Measurements from ENCODE around the gene PDE6A.

Gene PDE6A

DNA sequence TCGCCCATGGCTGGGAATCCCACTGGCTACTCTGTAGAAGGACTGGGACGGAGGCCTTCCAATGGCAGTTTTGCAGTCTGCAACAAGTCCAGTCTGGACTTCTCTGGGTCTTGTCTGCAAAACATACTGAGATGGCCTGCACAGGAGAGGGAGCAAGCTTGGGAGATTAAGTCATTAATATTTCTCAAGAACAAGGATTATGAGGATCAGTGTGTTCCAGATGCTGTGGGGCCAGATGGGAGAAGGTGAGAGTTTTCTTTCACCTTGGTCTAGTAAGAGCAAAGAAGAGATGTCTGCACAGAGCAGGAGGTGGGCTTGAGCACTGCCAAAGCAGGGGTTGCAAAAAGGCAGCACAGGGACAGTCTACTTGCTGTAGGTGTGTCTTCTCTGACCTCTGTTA is at the start of gene PDE6A:
Gene PDE6A (minus strand): TSS at position 128 of the 400 bp plus-strand sequence. CDS start 120 bp downstream, at position 8.
- no peak for DNase-seq (ENCODE audit: low read depth)

DNA sequence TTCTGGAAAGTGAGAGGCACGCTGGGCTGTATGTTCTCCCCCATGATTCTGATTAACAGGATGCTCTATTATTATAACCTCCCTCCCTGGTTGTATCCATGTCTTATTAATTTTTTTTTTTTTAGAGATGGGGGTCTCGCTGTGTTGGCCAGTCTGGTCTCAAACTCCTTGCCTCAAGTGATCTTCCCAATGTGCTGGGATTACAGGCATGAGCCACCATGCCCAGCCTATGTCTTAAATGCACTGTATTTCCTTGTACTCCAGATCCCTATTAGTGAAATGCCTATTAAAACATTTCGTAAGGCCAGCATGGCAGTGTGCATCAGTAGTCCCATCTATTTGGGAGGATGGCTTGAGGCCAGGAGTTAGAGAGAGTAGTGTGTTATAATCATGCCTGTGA is 48.9 kb upstream of the PDE6A start:
- DNase-seq (ENCODE audit: low read depth): no peak

DNA sequence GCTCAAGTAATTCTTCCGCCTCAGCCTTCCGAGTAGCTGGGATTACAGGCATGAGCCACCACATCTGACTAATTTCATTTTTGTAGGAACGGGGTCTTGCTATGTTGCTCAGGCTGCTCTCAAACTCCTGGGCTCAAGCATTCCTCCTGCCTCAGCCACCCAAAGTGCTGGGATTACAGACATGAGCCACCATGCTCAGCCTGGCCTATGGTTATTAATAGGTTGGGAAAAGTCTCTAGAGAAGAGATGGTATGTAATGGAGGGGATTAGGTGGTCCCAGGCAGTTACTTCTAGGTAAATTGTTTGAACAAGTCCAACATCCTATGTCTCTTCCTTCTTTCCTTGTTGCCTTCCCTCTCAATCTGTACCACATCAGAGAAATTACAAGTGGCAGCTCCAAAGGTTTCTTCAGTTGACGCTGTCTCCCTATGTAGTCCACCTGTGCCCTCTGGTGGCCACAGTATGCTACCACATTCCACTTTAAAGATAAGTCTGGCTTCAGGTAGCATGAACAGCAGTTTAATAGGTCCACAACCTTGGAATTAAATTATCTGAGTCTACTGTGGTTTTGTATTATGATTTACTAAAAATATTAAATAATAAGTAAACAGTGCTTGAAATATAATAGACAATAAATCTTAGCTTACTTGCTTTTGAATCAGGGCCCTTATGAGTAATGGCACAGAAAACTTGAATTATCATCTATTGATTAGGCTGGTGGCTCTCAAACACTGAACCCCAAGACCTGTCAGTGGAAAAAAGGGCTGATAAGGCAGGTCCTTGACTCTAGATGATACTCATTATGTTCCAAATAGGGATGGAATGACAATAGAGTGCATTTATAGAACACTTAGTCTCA is 46.2 kb upstream of the PDE6A start:
- DNase-seq (ENCODE audit: low read depth): peak; percentile 37

- DNase-seq (ENCODE audit: low read depth): no peak
These were observed 43.5 kb upstream of the PDE6A start for GRCh38 chr5:149988126-149988525.

- no peak for DNase-seq (ENCODE audit: low read depth)
These were observed 37.9 kb upstream of the PDE6A start for GRCh38 chr5:149982505-149982904.

DNA sequence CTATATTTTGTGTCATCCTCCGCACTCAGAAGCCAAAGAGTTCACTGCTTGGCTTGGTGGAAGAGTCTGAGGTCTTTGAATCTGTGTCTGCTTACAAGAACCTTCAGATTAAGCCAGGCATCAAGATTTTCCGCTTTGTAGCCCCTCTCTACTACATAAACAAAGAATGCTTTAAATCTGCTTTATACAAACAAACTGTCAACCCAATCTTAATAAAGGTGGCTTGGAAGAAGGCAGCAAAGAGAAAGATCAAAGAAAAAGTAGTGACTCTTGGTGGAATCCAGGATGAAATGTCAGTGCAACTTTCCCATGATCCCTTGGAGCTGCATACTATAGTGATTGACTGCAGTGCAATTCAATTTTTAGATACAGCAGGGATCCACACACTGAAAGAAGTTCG is 36.6 kb upstream of the PDE6A start:
- no peak for DNase-seq (ENCODE audit: low read depth)

DNA sequence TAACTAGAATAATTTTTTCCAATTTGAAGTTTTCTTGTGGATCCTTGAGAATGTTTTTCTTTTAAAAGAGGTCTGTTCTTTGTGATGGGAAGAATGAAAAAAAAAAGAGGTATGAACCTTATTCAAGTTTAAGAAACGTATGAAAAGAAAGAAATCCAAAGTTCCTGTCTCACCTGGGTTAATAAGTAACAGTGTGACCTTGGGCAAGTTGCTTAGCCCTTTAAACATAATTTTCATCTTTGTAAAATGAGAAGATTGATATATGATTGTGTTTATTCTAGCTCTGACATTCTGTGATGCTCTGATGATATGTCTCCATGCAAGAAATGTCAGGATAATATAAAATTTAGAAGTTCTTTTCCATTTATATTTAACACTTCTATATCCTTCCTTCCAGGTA is 35.3 kb upstream of the PDE6A start:
- DNase-seq (ENCODE audit: low read depth): no peak

- no peak for DNase-seq (ENCODE audit: low read depth)
These were observed 30.8 kb upstream of the PDE6A start for GRCh38 chr5:149975409-149975808.

- DNase-seq (ENCODE audit: low read depth): no peak
These were observed 24.8 kb upstream of the PDE6A start for GRCh38 chr5:149969181-149969930.

- DNase-seq (ENCODE audit: low read depth): no peak
These were observed 22.4 kb upstream of the PDE6A start for GRCh38 chr5:149966946-149967345.

- no peak for DNase-seq (ENCODE audit: low read depth)
These were observed 19.1 kb upstream of the PDE6A start for GRCh38 chr5:149963729-149964128.

DNA sequence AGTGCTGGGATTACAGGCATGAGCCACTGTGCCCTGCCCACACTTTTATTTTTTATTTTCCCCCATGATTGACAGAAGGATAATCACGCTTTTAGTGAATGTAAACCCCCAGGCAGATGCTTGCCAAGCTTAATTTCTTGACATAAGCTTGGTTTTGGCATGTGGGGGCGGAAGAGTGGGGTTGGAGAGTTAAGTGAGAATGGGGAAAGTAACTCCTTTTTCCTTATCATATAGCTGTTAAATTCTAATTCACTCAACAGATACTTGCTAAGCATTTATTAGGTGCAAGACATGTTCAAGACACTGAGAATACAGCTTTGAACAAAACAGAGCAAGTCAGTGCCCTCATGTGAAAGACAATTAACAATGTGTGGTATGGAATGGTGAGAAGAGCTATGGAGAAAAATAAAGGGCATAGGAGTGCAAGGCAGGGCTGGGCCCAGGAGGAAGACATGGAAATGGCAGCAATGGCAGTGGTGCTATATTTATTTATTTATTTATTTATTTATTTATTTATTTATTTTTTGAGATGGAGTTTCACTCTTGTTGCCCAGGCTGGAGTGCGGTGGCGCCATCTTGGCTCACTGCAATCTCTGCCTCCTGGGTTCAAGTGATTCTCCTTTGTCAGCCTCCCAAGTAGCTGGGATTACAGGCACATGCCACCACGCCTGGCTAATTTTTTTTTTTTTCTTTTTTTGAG is 18.2 kb upstream of the PDE6A start:
- no peak for DNase-seq (ENCODE audit: low read depth)

GRCh38 chr5:149961957-149962409 is 17.4 kb upstream of the PDE6A start:
- DNase-seq (ENCODE audit: low read depth): peak; percentile 21

DNA sequence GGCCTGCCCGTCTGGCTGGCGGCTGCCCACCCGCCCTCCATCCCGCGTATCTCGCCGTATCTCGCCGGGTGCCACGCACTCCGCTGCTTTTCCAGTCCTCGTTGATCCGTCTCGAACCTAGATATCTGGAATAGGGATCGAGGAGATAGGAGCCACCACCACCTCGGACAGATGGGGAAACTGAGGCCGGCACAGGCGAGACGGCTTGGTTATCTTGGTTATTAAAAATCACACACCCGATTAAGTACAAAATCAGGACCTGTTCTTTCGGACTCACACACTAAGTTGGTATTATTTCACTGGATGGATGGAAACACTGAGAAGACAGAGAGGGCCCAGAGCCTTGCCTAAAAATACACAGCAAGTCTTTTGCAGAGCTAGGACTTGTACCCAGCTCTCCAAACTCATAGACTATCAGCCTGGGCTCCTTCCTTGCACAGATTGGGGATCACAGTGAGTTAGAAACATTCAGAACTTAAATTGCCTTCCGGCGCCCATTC is 16.6 kb upstream of the PDE6A start:
- DNase-seq (ENCODE audit: low read depth): no peak

- DNase-seq (ENCODE audit: low read depth): peak; percentile 95
These were observed 15.9 kb upstream of the PDE6A start, which contains the start of gene SLC26A2 for GRCh38 chr5:149960272-149961185. Gene SLC26A2, plus strand, starts transcription at chr5:149960758. Its CDS starts 16,895 bp downstream, at chr5:149977653.

DNA sequence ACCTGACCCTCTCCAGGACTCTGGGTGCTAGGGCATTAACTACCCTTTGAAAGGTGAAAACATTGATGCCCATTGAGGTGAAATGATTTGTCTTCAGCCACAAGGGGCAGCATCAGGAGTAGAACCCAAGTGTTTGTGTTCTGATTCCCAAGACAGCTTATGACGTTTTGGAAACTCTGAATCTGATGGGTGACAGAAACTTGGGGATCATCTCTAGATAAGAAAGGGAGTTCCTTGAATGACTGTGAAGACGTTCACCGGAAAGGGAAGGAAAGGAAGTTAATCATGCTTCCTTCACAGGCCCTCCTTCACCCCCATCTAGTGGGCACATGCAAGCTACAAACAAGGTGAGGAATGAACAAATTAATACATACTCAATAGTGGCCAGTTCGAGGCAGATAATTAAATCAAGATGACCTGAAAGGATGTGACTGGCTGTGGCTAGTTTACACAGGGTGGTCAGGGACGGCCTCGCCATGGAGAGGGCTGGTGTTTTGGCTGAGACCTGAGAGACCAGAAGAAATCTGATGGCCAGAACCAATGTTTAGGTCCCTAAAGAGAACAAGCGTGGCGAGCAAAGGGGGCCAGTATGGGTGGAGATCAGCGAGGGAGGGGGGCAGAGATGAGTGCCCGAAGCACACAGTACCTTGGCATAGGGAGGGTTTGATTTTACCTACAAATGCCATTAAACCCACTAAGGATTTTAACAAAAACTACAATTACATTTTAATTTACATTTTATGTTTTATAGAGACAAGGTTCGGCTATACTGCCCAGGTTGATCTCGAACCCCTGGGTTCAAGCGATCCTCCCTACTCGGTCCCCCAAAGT is 15.0 kb upstream of the PDE6A start:
- DNase-seq (ENCODE audit: low read depth): no peak

GRCh38 chr5:149957855-149958254 is 13.3 kb upstream of the PDE6A start:
- no peak for DNase-seq (ENCODE audit: low read depth)

GRCh38 chr5:149956685-149957084 is 12.1 kb upstream of the PDE6A start:
- no peak for DNase-seq (ENCODE audit: low read depth)

- DNase-seq (ENCODE audit: low read depth): no peak
These were observed 10.2 kb upstream of the PDE6A start for GRCh38 chr5:149954798-149955197.

DNA sequence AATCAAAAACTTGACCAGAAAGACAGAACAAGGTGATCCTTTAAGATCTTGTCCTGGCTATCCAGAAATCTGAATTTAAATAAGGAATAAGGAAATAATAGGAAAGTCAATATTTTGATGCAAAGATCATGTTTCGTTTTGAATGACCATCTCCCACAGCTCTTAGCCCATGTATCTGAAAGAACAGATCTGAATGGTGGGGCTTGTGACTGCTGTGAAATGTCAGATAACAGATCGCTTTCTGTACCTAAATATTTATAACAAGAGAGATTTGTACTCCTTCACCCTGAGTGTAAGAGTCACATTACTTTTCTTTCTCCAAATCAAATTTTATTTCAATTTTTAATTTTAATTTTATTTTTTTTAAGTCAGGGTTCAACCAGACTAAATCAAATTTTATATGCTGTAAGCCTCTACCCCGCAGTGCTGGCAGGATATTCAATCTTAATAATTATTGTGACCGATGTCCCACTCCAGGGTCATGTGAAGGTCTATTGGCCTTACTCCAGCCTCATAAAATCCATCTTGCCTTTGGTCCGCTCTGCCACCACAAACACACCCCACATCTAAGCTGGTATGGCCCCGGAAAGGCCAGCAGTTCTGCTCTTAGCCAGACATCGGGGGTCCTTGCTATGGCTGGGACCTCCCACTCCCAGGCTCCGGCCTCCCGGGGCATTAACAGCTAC is 9.0 kb upstream of the PDE6A start:
- DNase-seq (ENCODE audit: low read depth): no peak
